HepG2 (cell line): ENCODE measurements around the gene TBC1D1. TPM values are rescaled to one million over a fixed set of nuclear protein-coding genes. Genes with fewer than 3 reads are reported as not detected.
A peak's percentile ranks its signal among the peaks of the same experiment; 100 is the strongest.

Source experiments
- CCDC6 ChIP-seq: sonication (generic); formaldehyde crosslinking; IDR thresholded peaks from 2 replicates; pipeline ENCODE4 v1.8.1; 2022; ENCODE audit warnings: mild to moderate bottlenecking, missing genetic modification reagents, moderate library complexity
- GATAD2A ChIP-seq: IDR thresholded peaks from 2 replicates; pipeline ENCODE4 v1.6.1; 2016
- HNRNPL ChIP-seq: fragments of 200-400 bp; formaldehyde crosslinking; IDR thresholded peaks from 2 replicates; pipeline ENCODE4 v1.6.1; 2017; ENCODE audit warnings: mild to moderate bottlenecking, low read depth, low read length
- HOXD1 ChIP-seq: sonication (generic); formaldehyde crosslinking; IDR thresholded peaks from 2 replicates; pipeline ENCODE4 v1.5.0; 2020; ENCODE audit warnings: missing genetic modification reagents
- KDM6A ChIP-seq: IDR thresholded peaks from 2 replicates; pipeline ENCODE4 v1.6.1; 2016; ENCODE audit warnings: low read depth
- MAZ ChIP-seq, 2 experiments: sonication (generic) in 1 of 2; formaldehyde crosslinking in 1 of 2; IDR thresholded peaks; 2 replicates each; pipeline versions ENCODE4 v1.5.0 to v1.6.1; 2012 to 2020; ENCODE audit warnings: low read depth in 2 of 2, mild to moderate bottlenecking in 2 of 2, borderline replicate concordance in 1 of 2, improper control_type of control experiment in 1 of 2, low read length in 1 of 2, missing genetic modification reagents in 1 of 2, moderate library complexity in 1 of 2
- MLLT10 ChIP-seq: sonication (generic); formaldehyde crosslinking; IDR thresholded peaks from 2 replicates; pipeline ENCODE4 v1.4.0; 2020; ENCODE audit warnings: missing genetic modification reagents
- NFATC3 ChIP-seq: sonication (generic); formaldehyde crosslinking; IDR thresholded peaks from 2 replicates; pipeline ENCODE4 v1.5.1; 2020; ENCODE audit warnings: mild to moderate bottlenecking, missing genetic modification reagents
- NFIB ChIP-seq: sonication (generic); formaldehyde crosslinking; IDR thresholded peaks from 2 replicates; pipeline ENCODE4 v1.9.0; 2021; ENCODE audit warnings: missing genetic modification reagents, mild to moderate bottlenecking, borderline replicate concordance
- NKX3-1 ChIP-seq: sonication (generic); formaldehyde crosslinking; IDR thresholded peaks from 2 replicates; pipeline ENCODE4 v1.5.0; 2020; ENCODE audit warnings: missing genetic modification reagents
- RARG ChIP-seq: sonication (generic); formaldehyde crosslinking; IDR thresholded peaks from 2 replicates; pipeline ENCODE4 v1.4.0; 2020; ENCODE audit warnings: low read depth, mild to moderate bottlenecking, missing genetic modification reagents
- TEF ChIP-seq: sonication (generic); formaldehyde crosslinking; IDR thresholded peaks from 2 replicates; pipeline ENCODE4 v1.5.0; 2020; ENCODE audit warnings: missing genetic modification reagents
- THAP9 ChIP-seq: sonication (generic); formaldehyde crosslinking; IDR thresholded peaks from 2 replicates; pipeline ENCODE4; 2020; ENCODE audit warnings: missing genetic modification reagents, mild to moderate bottlenecking, borderline replicate concordance
- TRAFD1 ChIP-seq: sonication (generic); formaldehyde crosslinking; IDR thresholded peaks from 2 replicates; pipeline ENCODE4 v1.5.1; 2020; ENCODE audit warnings: missing genetic modification reagents, mild to moderate bottlenecking, borderline replicate concordance
- ZNF143 ChIP-seq: sonication (generic); formaldehyde crosslinking; IDR thresholded peaks from 2 replicates; pipeline ENCODE4 v1.4.0; 2020; ENCODE audit warnings: missing genetic modification reagents
- ZNF276 ChIP-seq: sonication (generic); formaldehyde crosslinking; IDR thresholded peaks from 2 replicates; pipeline ENCODE4 v1.4.0; 2020; ENCODE audit warnings: mild to moderate bottlenecking, low read depth, missing genetic modification reagents
- ZNF883 ChIP-seq: sonication (generic); formaldehyde crosslinking; IDR thresholded peaks from 2 replicates; pipeline ENCODE4 v1.5.1; 2020; ENCODE audit warnings: mild to moderate bottlenecking, missing genetic modification reagents; ENCODE audit errors: not compliant biosample characterization
- polyA plus RNA-seq, 8 experiments: library from polyadenylated mRNA; depleted of rRNA in 3 of 8; stranded (reverse) in 7 of 8; unstranded in 1 of 8; fragments of >200 nt; fragmentation: Illumina TruSeq in 4 of 8; extraction: Trizol in 4 of 8; gene quantifications; 2 replicates each; pipeline versions ENCODE4 v1.2.1 to v1.2.3, GENCODE V29; 2011 to 2016; ENCODE audit warnings: low read depth in 4 of 8, missing spikeins in 1 of 8, mixed read lengths in 1 of 8; ENCODE audit not compliant: insufficient read depth in 1 of 8
- total RNA-seq, 5 experiments: library from RNA; depleted of rRNA; stranded (reverse); fragments of >200 nt; fragmentation: Illumina TruSeq; extraction: Trizol; gene quantifications; 2 replicates each; pipeline ENCODE4 v1.2.3, GENCODE V29; 2016; ENCODE audit warnings: low read depth in 1 of 5
- TF ChIP-seq, protein P1 (sequence below): sonication (generic); formaldehyde crosslinking; IDR thresholded peaks from 2 replicates; pipeline ENCODE4 v1.4.0; 2020; ENCODE audit warnings: missing genetic modification reagents

The TBC1D1 gene
- total and polyA plus RNA-seq, 2 of the 13 experiments (the other 11 are each of a cell fraction or from before 2014, with no cell fraction given), result 37.3 to 62.8 TPM

GRCh38 chr4:38160487-38161207 lies 269.8 kb downstream of the TBC1D1 start (continued):
- TF ChIP-seq NFIB (CRISPR knock-in tag), result no peak
- no peak for TF ChIP-seq ZNF276 (CRISPR knock-in tag)
- TF ChIP-seq TRAFD1 (CRISPR knock-in tag), result peak; percentile 75; the same call in 1 of the 2 replicates
- TF ChIP-seq HOXD1 (CRISPR knock-in tag), result 0 out of 2 replicates have a peak, but pooled peaks have one; percentile 43
- no peak for TF ChIP-seq ZNF143 (CRISPR knock-in tag)
- 0 out of 2 replicates have a peak, but pooled peaks have one; percentile 64 for TF ChIP-seq NKX3-1 (CRISPR knock-in tag)
- no peak; the same call in 1 of the 2 replicates for TF ChIP-seq CCDC6 (CRISPR knock-in tag)
- TF ChIP-seq GATAD2A (CRISPR knock-in tag), result peak; percentile 95
- no peak for TF ChIP-seq HNRNPL
- TF ChIP-seq ZNF883, result no peak
- TF ChIP-seq RARG (CRISPR knock-in tag), result no peak
- TF ChIP-seq, protein P1, sequence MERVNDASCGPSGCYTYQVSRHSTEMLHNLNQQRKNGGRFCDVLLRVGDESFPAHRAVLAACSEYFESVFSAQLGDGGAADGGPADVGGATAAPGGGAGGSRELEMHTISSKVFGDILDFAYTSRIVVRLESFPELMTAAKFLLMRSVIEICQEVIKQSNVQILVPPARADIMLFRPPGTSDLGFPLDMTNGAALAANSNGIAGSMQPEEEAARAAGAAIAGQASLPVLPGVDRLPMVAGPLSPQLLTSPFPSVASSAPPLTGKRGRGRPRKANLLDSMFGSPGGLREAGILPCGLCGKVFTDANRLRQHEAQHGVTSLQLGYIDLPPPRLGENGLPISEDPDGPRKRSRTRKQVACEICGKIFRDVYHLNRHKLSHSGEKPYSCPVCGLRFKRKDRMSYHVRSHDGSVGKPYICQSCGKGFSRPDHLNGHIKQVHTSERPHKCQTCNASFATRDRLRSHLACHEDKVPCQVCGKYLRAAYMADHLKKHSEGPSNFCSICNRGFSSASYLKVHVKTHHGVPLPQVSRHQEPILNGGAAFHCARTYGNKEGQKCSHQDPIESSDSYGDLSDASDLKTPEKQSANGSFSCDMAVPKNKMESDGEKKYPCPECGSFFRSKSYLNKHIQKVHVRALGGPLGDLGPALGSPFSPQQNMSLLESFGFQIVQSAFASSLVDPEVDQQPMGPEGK (CRISPR knock-in tag), result peak; percentile 46; the same call in 1 of the 2 replicates
- no peak for TF ChIP-seq TEF (CRISPR knock-in tag)
- no peak for TF ChIP-seq MAZ (IDR thresholded peaks at IDR 0.05; ENCODE audit: borderline replicate concordance, low read depth, low read length)
- no peak; the same call in 1 of the 2 replicates for TF ChIP-seq MAZ (CRISPR knock-in tag; IDR thresholded peaks at IDR 0.05; ENCODE audit: low read depth)
- 0 out of 2 replicates have a peak, but pooled peaks have one; percentile 26 for TF ChIP-seq KDM6A (CRISPR knock-in tag)
- TF ChIP-seq THAP9, result no peak; the same call in 1 of the 2 replicates
- TF ChIP-seq NFATC3 (CRISPR knock-in tag), result 0 out of 2 replicates have a peak, but pooled peaks have one; percentile 76
- TF ChIP-seq MLLT10 (CRISPR knock-in tag), result no peak
